Lower leg skin (tissue), 3 donors: ENCODE measurements around the gene CHGA.

ENCODE experiments used
- CTCF ChIP-seq, 3 donors: fragments of 450-650 bp; IDR thresholded peaks; one replicate each; pipeline ENCODE4 v1.5.1; 2016; ENCODE audit warnings: antibody characterized with exemption in 3 of 3, mild to moderate bottlenecking in 3 of 3, moderate library complexity in 2 of 3
- POLR2A ChIP-seq, 2 donors: fragments of 450-650 bp; IDR thresholded peaks; one replicate each; pipeline ENCODE4 v1.6.1; 2016 to 2017; ENCODE audit warnings: antibody characterized with exemption in 2 of 2, mild to moderate bottlenecking in 1 of 2, moderate library complexity in 1 of 2

- no peak for TF ChIP-seq POLR2A (IDR thresholded peaks at IDR 0.05)
- TF ChIP-seq CTCF (IDR thresholded peaks at IDR 0.05), result no peak
Measured at GRCh38 chr14:92962831-92963095, 39.8 kb downstream of the CHGA start.
